B cell (primary cell): Measurements from ENCODE around the gene UBA3. TPM values are rescaled to one million over a fixed set of nuclear protein-coding genes. Genes with fewer than 3 reads are reported as not detected.

Experiments used
- ATAC-seq: fragments of 200-7000 bp; cut with Tn5 transposase; one replicate; pipeline ENCODE4 v1.10.0; 2021; ENCODE audit warnings: low read depth, mild to moderate bottlenecking, moderate number of reproducible peaks, moderate library complexity
- CTCF ChIA-PET: fragments of 350-600 bp; sonication (Branson Sonifier 250); formaldehyde crosslinking; loops from one replicate; lab custom pipeline; 2021; ENCODE audit warnings: antibody characterized with exemption, inconsistent platforms; lab: Charles Lee
- POLR2A ChIA-PET: fragments of 350-600 bp; sonication (Branson Sonifier 250); formaldehyde crosslinking; loops from one replicate; lab custom pipeline; 2021; ENCODE audit warnings: antibody characterized with exemption; lab: Charles Lee
- DNase-seq: peaks from one replicate; pipeline ENCODE4 v3.0.0; 2013
- H2AFZ ChIP-seq: 2 replicates; pipeline ENCODE4 v1.6.1; 2012; ENCODE audit warnings: mild to moderate bottlenecking, low read depth, low read length; ENCODE audit not compliant: insufficient read depth, poor library complexity, severe bottlenecking
- H3K27ac ChIP-seq, 2 donors: 1 replicate in 1 of 2; 2 replicates in 1 of 2; pipeline ENCODE4 v1.5.1; 2012 to 2013; ENCODE audit warnings: low read length in 2 of 2, mild to moderate bottlenecking in 2 of 2, moderate library complexity in 1 of 2
- H3K27me3 ChIP-seq, 4 experiments: fragments of 200-600 bp in 1 of 4; sonication (generic) in 1 of 4; replicated peaks in 1 of 4; 1 replicate in 2 of 4; 2 replicates in 2 of 4; pipeline versions ENCODE4 v1.6.1 to v1.7.0; 2013 to 2016; ENCODE audit warnings: low read length in 3 of 4, mild to moderate bottlenecking in 2 of 4, mixed read lengths in 1 of 4, moderate library complexity in 1 of 4; ENCODE audit not compliant: insufficient read depth in 4 of 4, control insufficient read depth in 3 of 4; ENCODE audit errors: control extremely low read depth in 1 of 4
- H3K36me3 ChIP-seq, 2 experiments: replicated peaks in 1 of 2; 1 replicate in 1 of 2; 2 replicates in 1 of 2; pipeline versions ENCODE4 v1.6.1 to v1.7.1; 2013; ENCODE audit warnings: low read length in 1 of 2; ENCODE audit not compliant: insufficient read depth in 2 of 2, control insufficient read depth in 1 of 2; ENCODE audit errors: control extremely low read depth in 1 of 2, extremely low read depth in 1 of 2
- H3K4me1 ChIP-seq, 2 donors: fragments of 200-600 bp in 1 of 2; sonication (generic) in 1 of 2; 1 replicate in 1 of 2; 2 replicates in 1 of 2; pipeline versions ENCODE4 v1.5.1 to v1.6.1; 2013 to 2017; ENCODE audit warnings: low read length in 2 of 2; ENCODE audit not compliant: control insufficient read depth in 2 of 2, insufficient read depth in 2 of 2
- H3K4me2 ChIP-seq: replicated peaks from 2 replicates; pipeline ENCODE3; 2012; ENCODE audit warnings: mild to moderate bottlenecking, low read depth, low read length; ENCODE audit not compliant: poor library complexity, severe bottlenecking
- H3K4me3 ChIP-seq, 5 experiments: fragments of 200-600 bp in 1 of 5; sonication (generic) in 1 of 5; 1 replicate in 3 of 5; 2 replicates in 2 of 5; pipeline versions ENCODE4 v1.5.1 to v1.7.0; 2011 to 2016; ENCODE audit warnings: low read length in 4 of 5, mild to moderate bottlenecking in 4 of 5, low read depth in 2 of 5, control low read depth in 1 of 5, moderate library complexity in 1 of 5; ENCODE audit not compliant: insufficient read depth in 1 of 5; ENCODE audit errors: control extremely low read depth in 1 of 5, extremely low read depth in 1 of 5
- H3K79me2 ChIP-seq: fragments of 200-600 bp; sonication (generic); one replicate; pipeline ENCODE4 v1.6.0; 2016; ENCODE audit warnings: low read length; ENCODE audit not compliant: control insufficient read depth, insufficient read depth
- H3K9ac ChIP-seq: fragments of 200-600 bp; sonication (generic); 2 replicates; pipeline ENCODE4 v1.6.1; 2017; ENCODE audit warnings: mild to moderate bottlenecking, low read length, moderate library complexity
- H3K9me3 ChIP-seq, 3 donors: one replicate each; pipeline versions ENCODE4 v1.6.1 to v1.7.1; 2013; ENCODE audit warnings: low read length in 2 of 3; ENCODE audit not compliant: control insufficient read depth in 2 of 3, insufficient read depth in 1 of 3; ENCODE audit errors: control extremely low read depth in 1 of 3
- H4K20me1 ChIP-seq: 2 replicates; pipeline ENCODE4 v1.6.0; 2012; ENCODE audit warnings: mild to moderate bottlenecking, low read length; ENCODE audit not compliant: insufficient read depth, control insufficient read depth, poor library complexity, severe bottlenecking
- H3K27ac Mint-ChIP-seq: one replicate; pipeline ENCODE4 v1.8.0; 2021; ENCODE audit warnings: mixed read lengths
- H3K27me3 Mint-ChIP-seq: one replicate; pipeline ENCODE4 v1.8.0; 2021; ENCODE audit warnings: mixed read lengths
- H3K4me1 Mint-ChIP-seq: one replicate; pipeline ENCODE4 v1.8.0; 2021; ENCODE audit warnings: mixed read lengths
- H3K4me3 Mint-ChIP-seq: one replicate; pipeline ENCODE4 v1.8.0; 2021; ENCODE audit warnings: mixed read lengths
- H3K9me3 Mint-ChIP-seq: one replicate; pipeline ENCODE4 v1.8.0; 2022; ENCODE audit warnings: mixed read lengths; ENCODE audit not compliant: insufficient read depth
- CTCF ChIP-seq: fragments of 200-600 bp; IDR thresholded peaks from one replicate; pipeline ENCODE4 v1.8.0; 2022; ENCODE audit warnings: antibody characterized with exemption, mild to moderate bottlenecking
- EZH2 ChIP-seq: IDR thresholded peaks from 2 replicates; pipeline ENCODE4 v1.6.1; 2012; ENCODE audit warnings: borderline replicate concordance, low read depth, mild to moderate bottlenecking, moderate library complexity, low read length; ENCODE audit not compliant: insufficient read depth, poor library complexity, severe bottlenecking
- WGBS: methylation state at CpG from one replicate; pipeline ENCODE4 v1.1.5; 2013; ENCODE audit warnings: missing lambda C conversion rate; ENCODE audit not compliant: insufficient coverage; 5-methylcytosine and 5-hydroxymethylcytosine counted together
- intact Hi-C: fragments of 100-400 bp; cut with micrococcal nuclease; formaldehyde crosslinking; loops from one replicate; pipeline ENCODE4 v1.10.0; 2022
- polyA plus RNA-seq: library from polyadenylated mRNA; depleted of rRNA; stranded (reverse); fragments of >200 nt; gene quantifications from 2 replicates; pipeline ENCODE4 v1.2.3, GENCODE V29; 2012
- total RNA-seq, 2 donors: library from RNA; stranded (reverse); fragments of 120-200 nt in 1 of 2; gene quantifications; 1 replicate in 1 of 2; 2 replicates in 1 of 2; pipeline versions ENCODE4 v1.2.3 to v1.2.4, GENCODE V29; 2013 to 2022

UBA3 gene
- total and polyA plus RNA-seq, 2 donors (not counting 1 experiment from before 2014, with no cell fraction given): 42.2 to 99.8 TPM

- Histone ChIP-seq H3K36me3 (peaks cover 2 to 48% of the 10 kb centered on the region in 2 experiments), H4K20me1 (peaks cover 9% of the 10 kb centered on the region), H3K4me3 (no peak overlapping the region), H3K27me3 (no peaks in the 10 kb centered on the region), H3K4me2 (no peak overlapping the region), H3K9me3 (no peaks in the 10 kb centered on the region), H3K79me2 (peaks cover 71% of the 10 kb centered on the region), H3K27ac (no peak overlapping the region), H3K9ac (no peak overlapping the region), H3K4me1 (peaks cover 0 to 8% of the 10 kb centered on the region in 2 donors), H2AFZ (no peak overlapping the region)
- CTCF ChIA-PET: no interaction called here
- no peak overlapping the region for H3K27ac Mint-ChIP-seq
- H3K4me1 Mint-ChIP-seq: peaks cover 26% of the 10 kb centered on the region
- H3K4me3 Mint-ChIP-seq: no peak overlapping the region
- POLR2A ChIA-PET: no interaction called here
- no peak for DNase-seq
- 97% methylated on average over 3 of the region's 3 CpGs for WGBS
- no peaks in the 10 kb centered on the region for H3K9me3 Mint-ChIP-seq
- intact Hi-C loops: no loop called here
- no peak for TF ChIP-seq EZH2
- TF ChIP-seq CTCF: no peak
- no peaks in the 10 kb centered on the region for H3K27me3 Mint-ChIP-seq
- no peak for ATAC-seq
Observed at GRCh38 chr3:69072928-69073327, 7.2 kb downstream of the UBA3 start.

GRCh38 chr3:69066121-69066520, 14.0 kb downstream of the UBA3 start:
- H3K4me3 ChIP-seq: no peak overlapping the region
- no peaks in the 10 kb centered on the region for H4K20me1 ChIP-seq
- no peaks in the 10 kb centered on the region for H3K4me1 ChIP-seq
- no peaks in the 10 kb centered on the region for H3K9me3 Mint-ChIP-seq
- CTCF ChIA-PET: no interaction called here
- peaks cover 6% of the 10 kb centered on the region for H3K4me1 Mint-ChIP-seq
- H3K27me3 Mint-ChIP-seq: no peaks in the 10 kb centered on the region
- WGBS: 67% methylated on average over 1 of the region's 4 CpGs
- no peaks in the 10 kb centered on the region for H3K9me3 ChIP-seq
- H3K36me3 ChIP-seq: peaks cover 19 to 48% of the 10 kb centered on the region in 2 experiments
- intact Hi-C loops: no loop called here
- POLR2A ChIA-PET: interaction anchor here (0.7 kb wide), 1 partner anchor 898 kb away, joined by 3 read pairs; no protein-coding TSS in a partner anchor
- no peak overlapping the region for H3K27ac Mint-ChIP-seq
- ATAC-seq: no peak
- no peak for TF ChIP-seq CTCF
- TF ChIP-seq EZH2: no peak
- no peak overlapping the region for H3K9ac ChIP-seq
- no peaks in the 10 kb centered on the region for H3K27me3 ChIP-seq
- H3K79me2 ChIP-seq: peaks cover 26% of the 10 kb centered on the region
- H3K27ac ChIP-seq: no peak overlapping the region
- no peak overlapping the region for H3K4me2 ChIP-seq
- H2AFZ ChIP-seq: no peak overlapping the region
- H3K4me3 Mint-ChIP-seq: no peak overlapping the region
- DNase-seq: no peak
